Ureter (tissue), 1 donor: ENCODE results near the gene TMEM158. TPM values are rescaled to one million over a fixed set of nuclear protein-coding genes. Genes with fewer than 3 reads are reported as not detected.
A peak's percentile ranks its signal among the peaks of the same experiment; 100 is the strongest.

Experiments
- DNase-seq: peaks from one replicate; pipeline ENCODE4 v3.0.0-alpha.2; 2020; ENCODE audit warnings: low spot score
- total RNA-seq: library from RNA; stranded (reverse); gene quantifications from one replicate; pipeline ENCODE4 v1.2.4, GENCODE V29; 2023
- donor health status: DM: yes; HTN: yes; CAD: no.

Gene TMEM158
- total RNA-seq, 1 donor from 2014 or later: 6.5 TPM

DNA sequence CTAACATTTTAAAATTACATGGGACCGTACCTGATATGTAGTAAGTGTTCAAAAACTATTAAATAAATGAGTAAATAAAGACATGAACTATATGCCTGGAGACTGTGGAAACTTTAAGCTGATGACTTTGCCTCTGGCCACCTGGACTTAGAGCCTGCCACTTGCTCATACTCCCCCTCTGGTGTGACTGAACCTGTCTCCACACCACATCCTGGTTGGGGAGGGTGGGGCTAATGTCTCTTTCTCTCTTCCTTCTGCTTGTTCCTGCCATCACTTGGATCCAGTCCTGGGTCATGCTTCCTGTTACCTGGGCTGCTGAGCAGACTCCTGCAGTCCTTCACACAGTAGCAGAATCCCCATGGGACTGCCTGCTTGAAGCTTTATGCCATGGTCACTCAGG lies 8.2 kb upstream of the TMEM158 start:
- no peak for DNase-seq

DNA sequence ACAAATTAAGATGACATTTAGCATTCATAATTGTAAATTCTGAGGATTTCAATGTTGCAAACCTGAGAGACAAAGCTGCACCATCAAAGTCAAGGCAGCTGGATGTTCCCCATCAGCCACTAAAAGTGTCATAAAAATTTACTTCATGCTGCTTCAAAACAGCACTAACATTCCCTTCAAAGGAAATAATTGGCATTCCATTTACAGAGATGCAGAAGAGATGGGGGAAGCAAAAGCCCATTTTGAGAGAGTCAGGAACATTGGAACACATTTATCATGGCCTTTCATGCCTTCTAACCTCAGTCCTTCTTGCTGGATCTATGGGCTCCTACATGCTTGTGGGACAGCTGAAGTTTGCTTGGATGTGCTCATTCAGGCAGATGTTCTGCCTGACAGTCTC lies 6.4 kb upstream of the TMEM158 start:
- DNase-seq: no peak

DNA sequence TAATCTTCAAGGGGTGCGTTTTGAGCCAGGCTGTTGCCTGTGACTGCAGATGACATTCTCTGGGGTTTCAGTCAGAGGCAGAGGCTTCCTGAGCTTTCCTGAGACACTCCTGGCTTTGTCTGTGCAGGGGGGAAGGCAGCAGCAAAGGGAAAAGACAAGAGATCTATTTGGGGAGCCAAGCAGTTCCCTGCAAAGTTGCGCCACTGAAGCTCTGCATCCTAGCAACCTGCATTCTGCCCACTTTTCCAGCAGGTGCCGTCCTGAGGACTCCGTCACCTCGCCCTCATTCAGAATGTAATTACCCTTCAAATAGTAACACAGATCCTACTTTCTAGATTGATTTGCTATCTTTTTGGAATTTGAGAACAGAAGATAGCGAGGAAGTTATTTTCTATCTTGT lies 1.9 kb upstream of the TMEM158 start:
- no peak for DNase-seq

DNA sequence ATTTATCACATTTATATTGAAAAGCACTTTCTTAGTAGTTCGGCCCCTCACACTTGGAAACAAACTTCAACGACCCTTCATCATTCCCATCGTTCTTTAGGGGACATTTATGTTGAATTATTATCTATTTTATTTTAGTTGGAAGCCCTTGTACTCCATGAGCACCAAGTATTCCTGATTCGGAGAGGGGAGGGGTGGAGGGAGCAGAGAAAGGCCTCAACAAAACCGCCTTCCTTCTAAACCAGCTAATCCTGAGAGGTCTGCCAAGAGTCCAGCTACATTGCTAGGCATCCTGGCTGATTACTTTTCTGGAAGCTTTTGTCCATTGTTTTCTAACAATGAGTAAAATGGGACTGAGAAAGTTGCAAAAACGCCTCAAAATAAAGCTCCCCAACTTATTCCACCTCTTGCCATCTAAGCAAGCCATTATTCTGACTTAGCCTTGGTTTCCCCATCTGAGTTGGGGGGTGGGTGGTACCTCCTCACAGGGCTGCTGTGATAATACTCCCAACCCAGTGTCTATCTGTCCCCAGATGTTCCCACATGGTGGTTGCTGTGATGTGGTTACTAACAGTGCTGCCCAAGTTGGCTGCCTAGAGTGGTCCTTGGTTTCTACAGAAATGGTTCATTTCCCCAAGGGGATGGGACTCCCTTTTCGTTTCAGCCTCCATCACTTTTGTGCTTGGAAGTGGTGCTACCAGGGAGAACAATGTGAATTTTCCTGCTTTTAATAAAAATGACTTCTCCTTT lies 1.2 kb upstream of the TMEM158 start:
- no peak for DNase-seq

DNA sequence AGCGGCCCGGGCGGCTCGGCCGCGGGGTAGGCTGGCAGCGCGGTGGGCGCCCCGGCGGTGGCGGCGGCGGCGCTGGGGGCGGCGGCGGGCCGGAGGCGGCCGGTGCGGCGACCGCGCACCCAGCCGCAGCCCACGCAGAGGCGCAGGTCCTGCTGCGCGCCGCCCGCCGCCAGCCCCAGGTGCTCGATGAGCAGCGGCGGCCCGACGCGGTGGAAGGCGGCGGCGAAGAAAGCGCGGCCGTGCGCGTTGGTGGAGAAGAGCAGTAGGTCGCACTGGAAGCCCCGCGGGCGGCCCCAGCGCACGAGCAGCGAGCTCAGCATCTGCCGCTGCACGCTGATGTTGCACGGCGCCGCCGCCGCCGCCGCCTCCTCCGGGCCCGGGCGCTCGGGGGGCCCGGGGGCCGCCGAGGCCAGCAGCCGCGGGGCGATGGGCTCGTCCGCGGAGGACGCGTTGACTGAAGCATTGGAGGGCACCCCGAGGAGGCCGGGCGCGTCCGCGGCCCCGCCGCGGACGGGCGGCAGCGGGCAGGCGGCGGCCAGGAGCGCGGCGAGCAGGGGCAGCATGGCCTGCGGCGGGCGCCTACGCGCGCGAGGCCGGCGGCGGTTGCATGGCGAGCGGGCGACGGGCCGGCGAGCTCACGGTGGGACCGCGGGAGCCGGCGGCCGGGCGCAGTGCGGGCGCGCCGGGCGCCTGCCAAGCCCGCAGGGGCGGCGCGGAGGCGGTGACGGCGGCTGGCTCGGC lies 452 bp downstream of the TMEM158 start:
- no peak for DNase-seq

DNA sequence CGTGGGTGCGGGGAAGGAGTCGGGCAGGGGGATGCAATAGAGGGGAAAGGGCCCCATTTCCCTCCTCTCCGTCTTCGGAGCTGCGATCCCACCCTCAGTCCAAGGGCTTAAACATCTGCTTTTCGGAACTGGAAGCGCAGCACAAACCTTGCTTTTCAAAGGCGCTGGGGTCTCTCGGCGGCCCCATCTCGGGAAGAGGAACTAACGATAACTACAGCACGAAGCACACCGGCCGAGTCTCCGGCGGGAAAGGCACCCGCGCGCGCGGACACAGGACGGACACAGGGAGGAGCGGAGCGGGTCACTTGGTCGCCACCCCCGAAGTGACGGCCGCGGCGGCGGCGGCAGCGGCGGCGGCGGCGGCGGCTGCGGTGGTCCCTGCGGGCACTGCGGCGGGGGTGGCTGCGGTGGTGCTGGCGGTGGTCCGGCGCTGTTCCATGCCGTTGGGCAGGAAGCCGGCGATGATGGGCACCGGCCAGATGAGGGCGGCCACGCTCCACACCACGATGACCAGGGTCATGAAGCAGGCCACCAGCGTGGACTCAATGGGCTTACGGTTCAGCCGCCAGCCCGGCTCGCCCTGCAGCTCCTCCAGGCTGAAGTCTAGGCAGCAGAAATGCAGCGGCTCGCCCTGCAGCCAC lies 1.1 kb downstream of the TMEM158 start:
- peak; percentile 81 for DNase-seq

DNA sequence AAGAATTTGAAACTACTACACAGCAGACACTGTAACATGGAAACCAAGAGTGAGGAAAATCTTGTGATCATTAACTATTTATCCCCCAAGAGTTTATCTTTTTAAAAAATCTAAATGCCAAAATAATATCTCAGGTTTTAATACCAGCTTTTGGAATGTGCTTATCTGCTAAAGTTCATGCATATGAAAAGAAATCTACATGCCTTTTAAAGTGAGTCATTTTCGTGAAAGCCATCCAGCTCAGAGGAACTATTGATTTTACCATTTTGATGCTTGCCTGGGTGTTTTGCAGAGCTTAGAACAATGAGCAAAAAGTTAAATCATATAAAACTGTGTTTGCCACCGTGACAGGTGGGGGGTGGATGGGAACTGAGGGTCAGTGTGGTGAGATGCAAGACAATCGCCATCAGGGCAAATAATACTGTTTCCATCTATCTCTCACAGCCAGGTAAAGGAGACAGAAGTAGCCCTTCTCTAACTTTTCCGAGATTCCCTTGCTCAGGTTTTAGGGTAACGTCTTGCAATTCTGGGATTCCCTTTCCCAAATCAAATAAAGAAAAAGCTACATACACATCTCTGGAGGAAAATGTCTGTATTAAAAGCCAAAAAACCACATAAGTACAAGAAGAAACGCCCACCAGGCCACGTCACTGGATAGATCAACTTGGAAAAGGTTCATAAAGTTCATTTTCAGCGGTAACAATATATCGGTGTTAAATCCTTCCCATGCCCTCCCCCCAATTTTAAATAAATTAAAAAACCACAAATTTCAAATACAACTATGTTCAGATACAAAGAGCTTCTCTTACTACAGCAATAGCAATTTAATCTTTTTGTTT lies 2.0 kb downstream of the TMEM158 start:
- no peak for DNase-seq

DNA sequence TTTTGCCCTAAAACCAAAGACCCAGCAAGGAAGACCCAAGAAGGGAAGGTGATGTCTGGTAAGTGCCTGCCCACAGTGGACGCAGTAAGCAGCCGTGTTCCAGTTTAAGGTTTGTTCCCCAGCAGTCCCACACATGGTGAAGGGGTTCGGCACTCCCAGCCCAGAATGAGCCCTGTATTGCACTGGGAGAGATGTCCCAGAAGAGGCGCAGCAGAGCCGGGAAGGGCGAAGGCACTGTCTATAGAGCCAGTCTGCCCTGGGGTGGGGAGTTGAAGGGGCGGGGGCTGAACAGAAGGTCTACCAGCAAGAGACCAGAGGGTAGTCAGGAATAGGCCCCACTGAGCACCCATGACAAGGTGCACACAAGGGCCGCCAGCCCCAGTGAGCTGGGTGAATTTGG lies 6.4 kb downstream of the TMEM158 start:
- no peak for DNase-seq

DNA sequence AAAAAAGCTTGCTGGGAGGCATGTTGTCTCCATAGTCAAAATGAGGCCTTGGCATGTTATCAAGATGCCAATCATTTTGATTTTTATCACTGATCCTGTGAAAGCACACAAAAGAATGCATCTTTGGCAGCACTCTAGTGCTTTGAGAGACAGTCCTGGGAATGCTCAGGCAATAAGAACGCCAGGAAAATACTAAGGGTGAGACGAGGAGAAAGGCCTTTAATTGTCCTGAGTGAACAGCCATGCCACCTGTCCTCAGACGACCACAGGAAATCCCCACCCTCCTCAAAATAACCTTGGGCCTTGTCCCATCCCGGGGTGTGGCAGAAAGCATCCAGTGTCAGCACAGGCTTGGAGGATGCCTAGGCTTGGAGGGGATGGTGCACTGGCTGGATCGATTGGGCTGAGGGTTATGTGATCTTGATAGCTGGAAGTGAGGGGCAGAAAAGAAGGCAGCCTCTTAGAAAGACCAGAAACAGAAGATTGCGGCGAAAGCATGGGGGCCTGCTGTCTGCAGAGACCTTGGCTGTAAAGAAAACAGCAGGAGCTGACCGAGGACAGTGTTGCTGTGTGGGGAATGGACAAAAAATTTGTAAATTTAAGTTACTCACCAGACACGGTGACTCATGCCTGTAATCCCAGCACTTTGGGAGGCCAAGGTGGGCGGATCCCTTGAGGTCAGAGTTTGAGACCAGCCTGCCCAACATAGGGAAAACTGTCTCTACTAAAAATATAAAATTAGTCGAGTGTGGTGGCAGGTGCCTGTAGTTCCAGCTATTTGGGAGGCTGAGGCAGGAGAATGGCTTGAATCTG lies 7.3 kb downstream of the TMEM158 start:
- no peak for DNase-seq

DNA sequence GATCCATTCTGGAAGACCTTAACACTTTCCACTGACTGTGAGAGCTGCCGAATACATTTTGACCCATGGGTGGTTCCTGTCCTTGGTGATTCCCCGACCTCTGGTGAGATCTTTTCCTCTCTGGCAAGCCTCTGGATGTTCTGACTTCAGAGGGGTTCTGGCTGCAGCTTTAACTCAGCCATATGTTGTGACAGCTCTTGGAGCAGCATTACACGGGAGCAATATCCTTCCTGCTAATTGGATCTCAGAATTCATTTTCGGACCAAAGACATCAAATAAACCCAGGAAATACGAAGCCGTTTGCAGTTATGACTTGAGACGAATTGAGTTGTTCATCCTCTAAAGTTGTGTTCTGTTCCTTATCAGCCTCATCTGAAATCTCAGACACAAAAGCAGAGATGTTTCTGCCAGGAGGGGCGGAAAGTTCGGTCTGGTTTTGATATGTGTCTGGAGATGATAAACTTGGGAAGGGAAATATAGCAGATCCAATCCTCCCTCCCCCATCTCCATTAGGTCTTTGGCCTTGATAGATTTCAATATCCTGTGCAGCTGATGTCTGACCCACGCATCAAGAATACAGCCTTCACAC lies 10.0 kb downstream of the TMEM158 start:
- no peak for DNase-seq

DNA sequence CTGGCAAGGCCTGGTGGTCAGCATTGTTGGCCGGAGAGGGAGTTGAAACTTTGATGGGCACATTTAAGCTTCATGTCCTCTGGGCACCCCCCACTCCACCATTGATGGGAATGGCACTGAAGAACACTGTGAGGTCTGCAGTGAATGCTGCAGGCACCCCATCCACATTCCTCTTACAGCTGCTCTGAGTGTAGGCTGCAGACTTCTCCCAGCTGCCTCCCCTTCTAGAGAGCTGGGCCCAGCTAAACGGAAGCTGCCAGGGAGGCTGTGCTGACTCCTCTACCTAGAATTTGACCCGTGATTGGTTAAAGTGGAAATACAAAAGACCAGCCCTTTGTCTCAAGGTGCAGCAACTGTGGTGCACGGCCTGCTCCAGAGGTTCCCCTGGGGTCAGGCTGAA lies 10.6 kb downstream of the TMEM158 start:
- no peak for DNase-seq

DNA sequence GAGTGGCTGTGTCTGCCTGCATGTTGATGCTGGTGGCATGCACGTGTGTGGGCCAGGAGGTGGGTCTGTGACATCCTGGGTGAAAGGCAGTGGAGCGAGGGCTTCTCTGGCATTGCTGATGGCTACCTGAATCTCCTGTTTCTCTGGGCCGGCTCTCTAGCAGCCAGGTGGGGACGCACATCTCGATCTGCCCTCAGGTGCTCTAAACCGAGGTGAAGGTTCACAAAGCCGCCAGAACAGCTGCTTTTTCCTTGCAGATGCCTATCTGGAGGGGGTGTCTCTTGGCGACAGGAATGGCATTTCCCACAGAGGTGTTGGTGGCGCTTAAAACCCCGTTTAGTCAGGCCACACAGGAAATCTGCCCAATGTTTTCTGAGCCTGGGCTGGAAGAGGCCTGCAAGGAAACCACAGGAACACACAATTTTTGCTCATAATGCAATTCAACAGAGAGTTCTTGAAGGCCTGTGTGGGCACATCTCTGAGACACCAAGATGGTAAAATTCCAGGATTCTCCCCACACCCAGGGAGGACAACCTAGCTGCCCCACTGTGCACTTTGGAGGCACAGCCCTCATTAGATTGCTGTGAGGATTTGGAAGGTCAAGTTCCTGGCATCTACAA lies 11.9 kb downstream of the TMEM158 start:
- DNase-seq: no peak

DNA sequence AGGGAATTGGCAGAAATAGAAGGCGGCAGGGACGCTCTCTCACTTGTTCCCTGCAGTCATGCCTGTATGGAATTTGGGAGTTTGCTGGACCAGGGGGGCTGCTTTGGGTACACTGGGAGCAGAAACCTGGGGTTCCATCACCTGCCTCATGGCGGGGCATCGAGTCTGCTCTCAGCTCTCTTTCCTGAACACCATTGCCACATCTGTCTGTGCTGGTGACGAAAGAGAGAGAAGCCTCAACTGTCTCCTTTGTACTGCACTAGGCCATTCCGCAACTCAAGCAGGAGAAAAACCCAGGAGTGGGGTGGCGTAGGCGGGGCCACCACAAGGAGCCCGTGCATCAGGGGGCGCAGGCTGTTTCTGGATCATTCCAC lies 14.0 kb downstream of the TMEM158 start:
- DNase-seq: no peak

DNA sequence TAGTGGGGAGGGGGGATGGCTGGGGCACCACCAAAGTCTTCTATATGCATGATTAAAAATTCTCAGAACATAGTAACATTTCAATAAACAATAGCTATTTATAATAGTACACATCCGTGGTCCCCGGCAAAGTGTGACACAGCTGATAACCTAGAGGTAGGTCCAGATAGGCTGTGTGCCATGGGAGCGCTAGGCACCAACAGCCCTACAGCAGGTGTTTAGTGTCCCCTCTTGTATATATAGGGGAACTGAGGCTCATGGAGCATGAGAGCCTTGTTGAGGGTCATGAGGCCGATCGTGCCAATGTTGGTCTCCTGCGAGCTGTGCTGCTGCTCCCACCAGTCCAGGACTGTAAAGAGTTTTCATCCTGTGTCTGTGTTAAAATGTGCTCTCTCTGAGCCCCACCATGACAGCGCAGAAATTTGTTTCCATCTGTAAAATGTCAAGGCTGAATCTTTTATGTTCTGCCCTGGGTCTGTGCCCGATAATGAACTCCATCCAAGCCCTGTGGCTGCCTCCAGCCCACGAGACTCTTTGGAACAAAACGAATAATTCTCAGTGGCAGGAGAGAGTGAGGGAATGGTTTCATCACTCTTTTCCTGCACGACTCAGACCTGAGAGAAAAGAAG lies 14.5 kb downstream of the TMEM158 start:
- peak; percentile 59 for DNase-seq

DNA sequence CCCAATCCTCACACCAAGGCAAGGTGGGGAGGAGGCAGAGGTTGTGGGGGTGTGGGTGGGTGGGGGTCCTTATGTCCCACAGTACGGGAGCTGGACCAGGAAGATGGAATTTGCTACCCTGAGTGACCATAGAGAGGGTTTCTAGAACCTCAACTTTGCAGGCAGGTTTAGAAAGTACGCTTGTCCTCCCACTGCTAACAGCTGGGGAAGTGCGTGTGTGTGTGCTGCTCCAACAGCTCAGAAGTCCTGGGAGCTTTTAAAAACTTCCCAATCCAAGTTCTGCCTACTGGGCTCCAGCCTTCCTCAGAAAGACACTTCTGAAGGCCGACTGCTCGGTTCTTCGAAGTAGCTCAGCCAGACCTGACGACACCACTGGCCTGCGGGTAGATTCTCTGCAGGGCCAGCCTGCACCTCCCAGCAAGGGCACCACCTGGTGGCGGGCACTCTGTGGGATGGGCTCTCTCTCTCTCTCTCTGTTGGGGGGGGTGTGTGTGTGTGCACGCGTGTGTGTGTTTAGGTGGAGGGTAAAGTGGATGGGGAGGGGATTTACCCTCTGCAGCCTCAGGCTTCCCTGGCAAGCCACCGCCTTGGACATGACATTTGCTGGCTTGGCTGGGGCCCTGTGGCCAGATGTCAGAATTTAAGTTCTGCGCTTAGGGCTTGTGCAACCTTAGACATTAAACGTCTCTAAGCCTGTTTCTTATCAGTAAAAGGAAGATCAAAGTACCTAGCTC lies 15.6 kb downstream of the TMEM158 start:
- peak; percentile 89 for DNase-seq

DNA sequence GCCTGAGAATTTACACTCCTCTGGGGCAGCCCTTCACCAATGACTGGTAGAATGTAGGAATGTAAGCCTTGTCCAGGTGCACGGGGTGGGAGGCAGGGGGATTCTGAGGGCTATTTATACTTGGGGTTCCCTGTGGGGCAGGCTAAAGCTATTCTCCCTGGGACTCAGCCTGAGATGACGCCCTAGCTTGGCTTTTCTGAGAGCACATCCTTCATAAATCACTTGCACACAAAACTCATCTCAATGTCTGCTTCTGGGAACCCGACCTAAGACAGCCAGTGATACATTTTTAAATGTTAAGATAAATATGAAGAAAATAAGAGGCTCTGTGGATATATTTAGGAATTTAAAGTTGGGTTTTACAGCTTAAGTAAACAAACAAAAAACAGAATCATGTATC lies 16.6 kb downstream of the TMEM158 start:
- DNase-seq: no peak

DNA sequence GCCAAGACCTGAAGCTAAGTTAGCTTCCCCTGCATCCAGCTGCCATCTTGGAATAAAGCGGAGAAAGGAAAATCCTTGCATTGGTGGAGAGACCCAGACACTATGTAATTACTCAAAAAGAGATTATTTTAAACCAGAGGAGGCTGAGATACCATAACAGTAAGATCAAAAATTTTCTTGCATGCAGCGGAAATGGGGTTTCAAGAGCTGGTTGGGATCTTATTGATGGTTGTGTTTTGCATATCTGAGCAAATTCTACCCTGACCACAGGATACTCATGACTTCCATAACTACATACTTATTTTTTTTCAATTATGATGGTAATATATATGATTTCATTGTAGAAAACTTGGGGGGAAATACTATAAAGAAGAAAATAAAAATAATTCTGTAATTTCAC lies 17.5 kb downstream of the TMEM158 start:
- DNase-seq: no peak

DNA sequence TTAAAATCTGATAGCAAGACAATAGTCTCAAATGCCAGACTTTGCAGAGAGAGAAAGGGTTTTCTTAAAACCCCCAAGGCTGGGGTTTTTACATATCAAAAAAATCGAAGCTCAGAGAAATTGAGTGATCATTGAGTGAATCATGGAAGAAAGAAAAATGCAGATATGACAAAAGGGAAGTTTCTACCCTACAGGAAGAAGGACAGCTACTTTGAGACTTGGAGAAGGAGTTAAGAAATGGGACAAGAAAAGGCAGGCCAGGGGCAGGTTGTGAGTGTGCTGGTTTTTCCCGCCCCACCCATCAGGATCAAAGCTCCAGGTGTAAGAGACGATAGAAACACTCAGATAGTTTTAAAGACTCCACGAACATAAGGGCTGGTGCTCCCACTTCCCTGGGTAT lies 18.6 kb downstream of the TMEM158 start:
- no peak for DNase-seq

DNA sequence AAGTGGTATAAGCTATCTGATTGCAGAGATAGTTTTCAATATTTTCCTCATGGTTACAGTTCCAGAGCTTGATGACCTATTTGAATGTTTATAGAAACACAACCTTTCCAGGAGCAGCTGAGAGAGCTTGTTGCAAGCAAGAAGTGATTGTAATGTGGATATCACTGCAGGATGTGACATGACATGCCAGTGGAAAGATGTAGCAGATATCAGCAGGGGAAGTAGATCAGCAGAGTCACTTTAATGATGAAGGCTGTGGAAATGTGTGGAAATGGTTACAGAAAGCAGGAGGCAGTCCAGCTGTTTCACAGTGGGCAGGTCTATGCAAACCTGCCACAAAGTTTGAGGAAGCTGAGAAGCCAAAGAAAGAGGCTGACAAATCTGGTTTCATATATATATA lies 21.0 kb downstream of the TMEM158 start:
- DNase-seq: no peak
